NCI-H1105 (cell line): ENCODE data around the gene RNF213.
"Not testable (repeated sequence)": the region's sequence is repeated elsewhere in the genome, so short reads cannot be mapped to it uniquely, and the experiment has no call there.

Experiments used
- DNase-seq: peaks from one replicate; lab custom pipeline; 2025; lab: John Stamatoyannopoulos, UW

The RNF213 gene

GRCh38 chr17:80295146-80295545 is 34.5 kb downstream of the RNF213 start:
- no peak for DNase-seq

GRCh38 chr17:80295559-80295958 is 34.9 kb downstream of the RNF213 start:
- no peak for DNase-seq

GRCh38 chr17:80296221-80296620 is 35.6 kb downstream of the RNF213 start:
- no peak for DNase-seq

- DNase-seq = no peak
Observed at GRCh38 chr17:80297996-80298560, 37.4 kb downstream of the RNF213 start.

GRCh38 chr17:80299350-80300100 is 38.9 kb downstream of the RNF213 start:
- not testable (repeated sequence) for DNase-seq

GRCh38 chr17:80300756-80301155 is 40.1 kb downstream of the RNF213 start:
- not testable (repeated sequence) for DNase-seq

- DNase-seq = no peak
Observed at GRCh38 chr17:80303824-80304223, 43.2 kb downstream of the RNF213 start.

GRCh38 chr17:80307994-80308691 is 47.5 kb downstream of the RNF213 start:
- DNase-seq = no peak

GRCh38 chr17:80308692-80309517 is 48.3 kb downstream of the RNF213 start:
- no peak for DNase-seq

- DNase-seq = no peak
Observed at GRCh38 chr17:80311216-80311827, 50.7 kb downstream of the RNF213 start.

- DNase-seq = no peak
Observed at GRCh38 chr17:80312621-80313135, 52.0 kb downstream of the RNF213 start.

- DNase-seq = no peak
Observed at GRCh38 chr17:80313160-80313829, 52.6 kb downstream of the RNF213 start.

GRCh38 chr17:80313946-80314345 is 53.3 kb downstream of the RNF213 start:
- DNase-seq = not testable (repeated sequence)

GRCh38 chr17:80315517-80316182 is 55.0 kb downstream of the RNF213 start:
- DNase-seq = no peak

- DNase-seq = no peak
Observed at GRCh38 chr17:80316431-80316830, 55.8 kb downstream of the RNF213 start.

GRCh38 chr17:80316927-80317705 is 56.5 kb downstream of the RNF213 start:
- DNase-seq = no peak

- DNase-seq = no peak
Observed at GRCh38 chr17:80317706-80317980, 57.0 kb downstream of the RNF213 start.

- no peak for DNase-seq
Observed at GRCh38 chr17:80318166-80318565, 57.5 kb downstream of the RNF213 start.

- DNase-seq = no peak
Observed at GRCh38 chr17:80319262-80319998, 58.8 kb downstream of the RNF213 start.
